Epithelial cell of prostate (primary cell): ENCODE measurements around the gene RASSF1.

ENCODE experiments used
- DNase-seq: peaks from one replicate; pipeline ENCODE4 v3.0.0-alpha.2; 2011; ENCODE audit warnings: low read depth, low spot score
- H3K27ac ChIP-seq: fragments of 450-650 bp; 2 replicates; pipeline ENCODE4 v1.5.1; 2017; ENCODE audit warnings: mild to moderate bottlenecking

The RASSF1 gene

DNA sequence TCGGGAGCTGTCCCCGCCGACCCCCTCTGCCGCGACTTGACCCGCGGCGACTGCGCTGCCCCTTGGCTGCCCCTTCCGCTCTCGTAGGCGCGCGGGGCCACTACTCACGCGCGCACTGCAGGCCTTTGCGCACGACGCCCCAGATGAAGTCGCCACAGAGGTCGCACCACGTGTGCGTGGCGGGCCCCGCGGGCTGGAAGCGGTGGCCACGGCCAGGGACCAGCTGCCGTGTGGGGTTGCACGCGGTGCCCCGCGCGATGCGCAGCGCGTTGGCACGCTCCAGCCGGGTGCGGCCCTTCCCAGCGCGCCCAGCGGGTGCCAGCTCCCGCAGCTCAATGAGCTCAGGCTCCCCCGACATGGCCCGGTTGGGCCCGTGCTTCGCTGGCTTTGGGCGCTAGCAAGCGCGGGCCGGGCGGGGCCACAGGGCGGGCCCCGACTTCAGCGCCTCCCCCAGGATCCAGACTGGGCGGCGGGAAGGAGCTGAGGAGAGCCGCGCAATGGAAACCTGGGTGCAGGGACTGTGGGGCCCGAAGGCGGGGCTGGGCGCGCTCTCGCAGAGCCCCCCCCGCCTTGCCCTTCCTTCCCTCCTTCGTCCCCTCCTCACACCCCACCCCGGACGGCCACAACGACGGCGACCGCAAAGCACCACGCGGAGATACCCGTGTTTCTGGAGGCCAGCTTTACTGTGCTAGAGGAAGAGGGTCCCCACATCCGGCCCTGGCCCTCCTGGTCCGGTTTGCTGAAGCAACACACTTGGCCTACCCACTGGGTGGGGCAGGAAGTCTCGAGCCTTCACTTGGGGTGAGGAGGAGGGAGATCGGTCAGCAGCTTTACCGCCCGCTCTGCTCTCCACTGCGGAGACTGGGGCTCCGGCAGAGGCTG lies at the start of gene RASSF1:
TSS of gene RASSF1 (minus strand) at position 389 of the 882 bp plus-strand sequence. CDS start at position 358, 31 bp downstream.
- DNase-seq: no peak
- no peak within 1 kb of the TSS for H3K27ac ChIP-seq

GRCh38 chr3:50389414-50389767 lies 48.8 kb upstream of the RASSF1 start:
- DNase-seq: no peak
- no peak overlapping the region for H3K27ac ChIP-seq

GRCh38 chr3:50388720-50389413 lies 48.2 kb upstream of the RASSF1 start:
- no peak for DNase-seq

GRCh38 chr3:50388016-50388719 lies 47.5 kb upstream of the RASSF1 start:
- DNase-seq: no peak
- H3K27ac ChIP-seq: no peak overlapping the region

More at GRCh38 chr3:50388720-50389413, 48.2 kb upstream of the RASSF1 start:
- no peak overlapping the region for H3K27ac ChIP-seq

DNA sequence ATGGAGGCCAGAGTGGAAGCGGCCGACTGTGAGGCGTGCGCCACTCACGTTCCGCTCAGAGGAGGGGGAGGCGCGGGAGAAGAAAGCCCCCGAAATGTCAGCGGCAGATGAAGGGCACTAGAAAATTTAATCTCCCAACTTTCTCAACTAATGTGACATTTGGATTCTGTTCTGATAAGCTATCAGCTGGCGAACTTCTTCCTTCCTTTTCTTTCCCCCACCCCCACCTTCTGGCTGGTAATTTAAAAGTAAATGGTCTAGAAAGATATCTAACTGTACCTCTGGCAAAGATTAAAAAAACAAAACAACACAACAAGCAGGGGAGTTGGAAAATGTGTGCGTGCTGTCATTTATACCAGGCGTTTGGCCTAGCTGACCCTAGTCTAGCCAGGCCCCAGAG lies 45.1 kb upstream of the RASSF1 start:
- H3K27ac ChIP-seq: no peak overlapping the region
- DNase-seq: no peak

GRCh38 chr3:50383750-50384149 lies 43.1 kb upstream of the RASSF1 start:
- no peak overlapping the region for H3K27ac ChIP-seq
- no peak for DNase-seq

DNA sequence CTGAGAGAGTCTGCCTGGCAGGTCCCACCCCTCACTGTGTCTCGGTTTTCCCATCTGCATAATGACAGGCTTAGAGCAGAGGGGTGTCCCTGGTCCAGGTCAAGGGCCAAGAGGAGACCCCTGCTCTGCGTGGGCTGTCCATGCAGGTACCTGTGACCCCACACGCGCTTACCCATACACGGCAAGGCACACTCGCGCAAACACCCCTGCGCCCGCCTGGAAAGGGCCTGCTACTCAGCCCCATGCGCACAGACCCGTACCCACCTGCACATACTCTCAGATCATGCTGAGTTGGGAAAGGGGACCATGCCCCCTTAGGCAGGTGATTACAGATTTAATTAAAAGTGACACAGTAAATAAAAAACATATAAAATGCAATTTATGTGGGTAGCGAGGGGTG lies 42.1 kb upstream of the RASSF1 start:
- no peak overlapping the region for H3K27ac ChIP-seq
- DNase-seq: no peak

DNA sequence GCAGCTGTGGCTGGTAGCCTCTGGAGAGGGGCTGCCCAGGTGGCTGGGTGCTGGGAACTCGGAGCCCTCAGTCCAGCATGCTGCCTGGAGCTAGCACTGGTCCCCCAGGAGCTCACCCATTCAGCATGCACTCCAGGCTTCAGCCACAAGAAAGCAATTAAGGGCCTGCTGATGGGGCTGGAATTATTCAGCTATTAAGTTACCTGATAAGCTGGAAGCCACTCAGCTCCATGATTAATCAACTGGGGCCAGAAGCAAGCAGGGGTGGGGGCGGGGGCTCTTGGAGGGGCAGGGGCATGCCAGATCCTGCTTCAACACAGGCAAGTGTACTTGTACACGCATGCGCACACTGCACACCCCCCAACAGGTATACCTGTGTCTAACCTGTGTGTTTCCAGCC lies 40.7 kb upstream of the RASSF1 start:
- DNase-seq: no peak
- H3K27ac ChIP-seq: no peak overlapping the region

- DNase-seq: no peak
- no peak overlapping the region for H3K27ac ChIP-seq
These were observed 39.9 kb upstream of the RASSF1 start for GRCh38 chr3:50380405-50381085.

DNA sequence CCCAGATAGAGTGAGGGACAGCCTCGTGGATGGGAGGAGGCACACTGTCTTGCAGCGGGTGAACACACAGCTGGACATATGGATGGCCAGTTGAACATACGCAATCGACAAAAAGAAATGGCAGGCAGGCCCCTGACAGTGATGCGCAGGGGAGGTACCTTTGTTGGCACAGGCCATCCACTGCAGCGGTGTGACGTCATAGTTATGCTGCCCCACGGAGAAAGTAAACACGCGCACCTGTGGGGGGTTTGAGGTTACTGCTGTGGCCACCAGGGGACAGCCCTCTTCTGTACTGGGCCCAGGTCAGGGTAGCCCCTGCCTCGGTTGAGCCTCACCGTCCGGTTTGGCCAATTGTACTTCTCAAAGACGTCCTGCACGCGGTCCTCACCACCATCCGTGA lies 38.1 kb upstream of the RASSF1 start:
- no peak for DNase-seq
- no peak overlapping the region for H3K27ac ChIP-seq

- no peak overlapping the region for H3K27ac ChIP-seq
- DNase-seq: no peak
These were observed 37.4 kb upstream of the RASSF1 start for GRCh38 chr3:50378024-50378423.

GRCh38 chr3:50375258-50375931 lies 34.8 kb upstream of the RASSF1 start:
- no peak overlapping the region for H3K27ac ChIP-seq
- DNase-seq: no peak

DNA sequence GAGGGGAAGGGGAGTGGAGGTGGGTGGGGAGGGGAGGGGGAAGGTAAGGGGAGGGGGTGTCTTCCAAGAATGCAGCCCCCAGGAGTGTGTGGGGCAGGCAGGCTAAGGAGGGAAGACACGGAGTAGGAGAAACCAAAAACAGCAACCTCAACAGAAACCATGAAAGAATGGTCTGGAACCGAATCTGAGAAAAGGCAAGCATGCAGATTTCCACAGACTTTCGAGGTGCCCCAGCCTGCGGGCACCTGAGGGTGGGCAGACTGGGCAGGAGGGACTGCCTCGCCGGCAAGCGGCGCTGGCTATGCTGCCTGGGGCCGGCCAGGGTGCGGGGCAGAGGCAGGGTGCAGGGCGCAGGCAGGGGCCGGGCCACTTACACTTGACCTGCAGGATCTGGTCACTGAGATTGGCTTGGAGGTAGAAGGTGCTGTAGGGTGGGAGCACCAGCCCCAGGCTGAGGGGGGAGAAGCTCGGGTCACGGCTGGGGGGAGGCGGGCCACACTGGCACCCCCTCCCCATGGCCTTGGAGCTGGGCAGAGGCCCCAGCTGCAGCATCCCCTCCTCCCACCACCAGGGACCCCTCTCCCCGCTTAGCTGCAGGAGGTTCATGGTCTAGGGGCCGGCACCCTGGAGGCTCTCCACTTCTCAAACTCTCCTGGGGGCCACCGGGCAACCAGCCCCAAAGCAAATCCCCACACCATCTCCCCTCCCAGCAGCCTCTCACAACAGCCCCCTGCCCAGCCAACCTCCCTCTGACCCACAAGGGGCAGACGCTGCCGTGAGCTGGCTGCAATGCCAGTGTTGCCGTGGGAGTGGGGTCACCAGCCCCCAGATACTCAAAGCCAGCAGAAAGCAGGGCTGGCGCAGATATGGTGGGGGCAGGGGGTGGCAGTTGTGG lies 34.0 kb upstream of the RASSF1 start:
- no peak for DNase-seq

GRCh38 chr3:50373146-50374051 lies 32.8 kb upstream of the RASSF1 start:
- no peak overlapping the region for H3K27ac ChIP-seq
- DNase-seq: no peak

More for the DNA sequence above, 34.0 kb upstream of the RASSF1 start:
- H3K27ac ChIP-seq: no peak overlapping the region

DNA sequence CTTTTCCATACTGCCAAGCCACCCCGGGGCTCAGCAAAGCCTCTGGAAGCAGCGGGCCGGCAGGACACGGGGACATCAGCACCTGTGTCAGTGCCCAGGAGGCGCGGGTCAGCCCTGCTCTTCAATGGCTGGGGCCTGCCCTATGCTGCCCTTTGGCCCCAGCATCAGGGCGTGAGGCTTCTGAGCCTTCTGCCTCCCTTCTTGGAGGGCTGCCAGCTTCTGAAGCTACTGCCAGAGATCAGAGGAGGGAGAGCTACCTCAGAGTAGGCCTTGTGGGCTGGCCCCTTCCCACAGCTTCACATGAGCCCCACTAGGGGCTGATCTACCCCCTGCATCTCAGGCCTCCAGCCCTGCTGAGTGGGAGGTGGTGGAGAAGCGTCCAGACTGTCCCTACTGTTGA lies 31.7 kb upstream of the RASSF1 start:
- no peak for DNase-seq
- H3K27ac ChIP-seq: no peak overlapping the region

DNA sequence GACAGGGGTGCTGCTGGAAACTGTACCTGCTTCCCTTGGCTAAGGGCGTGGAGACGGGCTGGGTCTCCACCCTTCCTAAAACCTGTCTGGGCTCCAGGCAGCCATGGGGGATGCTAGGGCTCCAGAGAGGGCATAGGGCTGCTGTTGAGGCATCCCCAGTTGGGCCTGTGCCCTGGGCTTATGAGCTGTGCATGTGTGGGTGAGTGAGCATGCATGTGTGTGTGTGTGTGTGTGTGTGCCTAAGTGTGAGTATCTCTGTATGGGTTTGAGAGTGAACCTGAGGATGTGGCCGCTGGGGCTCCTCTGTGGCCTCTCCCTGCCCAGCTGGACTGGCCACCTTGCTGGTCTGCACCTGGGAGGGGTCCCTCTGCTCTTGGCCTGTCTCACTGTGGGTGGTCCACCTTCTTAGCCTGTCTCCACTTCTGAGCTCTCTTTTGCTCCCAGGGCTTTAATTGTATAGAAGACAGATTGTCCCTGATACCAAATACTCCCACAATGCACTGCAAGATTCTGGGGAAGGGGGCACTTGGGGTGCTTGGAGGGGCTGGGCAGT lies 30.6 kb upstream of the RASSF1 start:
- no peak for DNase-seq
- H3K27ac ChIP-seq: no peak overlapping the region

- no peak for DNase-seq
- no peak overlapping the region for H3K27ac ChIP-seq
These were observed 30.0 kb upstream of the RASSF1 start for GRCh38 chr3:50370594-50370993.
